HG03354 (cell line): Measurements from ENCODE around the gene ZNF268.
"Not testable (repeated sequence)": the region's sequence is repeated elsewhere in the genome, so short reads cannot be mapped to it uniquely, and the experiment has no call there.

ENCODE experiments used
- ATAC-seq: cut with Tn5 transposase; IDR thresholded peaks from one replicate; pipeline ENCODE4 v1.9.1; 2021; ENCODE audit warnings: mild to moderate bottlenecking; ENCODE audit not compliant: unreplicated experiment, poor library complexity, severe bottlenecking

The ZNF268 gene

DNA sequence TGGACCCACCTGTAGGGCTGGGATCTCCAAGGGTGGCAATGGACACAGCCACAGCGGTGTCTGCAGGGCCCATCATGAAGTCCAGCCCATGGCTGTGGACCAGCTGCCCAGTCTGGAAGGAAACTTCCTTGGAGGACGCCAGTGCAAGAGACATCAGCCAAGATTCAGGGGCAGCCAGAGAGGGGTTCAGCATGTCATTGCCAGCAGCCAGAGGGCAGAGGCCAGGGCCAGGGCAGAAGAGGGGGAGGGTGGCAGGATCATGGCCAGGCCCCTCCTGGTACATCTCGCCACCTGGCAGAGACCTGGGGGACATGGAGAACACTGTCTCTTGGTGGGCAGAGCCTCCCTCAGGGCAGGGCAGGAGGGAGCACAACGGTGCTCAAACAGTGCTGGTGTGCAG, 44.2 kb downstream of the ZNF268 start:
- ATAC-seq, result no peak

DNA sequence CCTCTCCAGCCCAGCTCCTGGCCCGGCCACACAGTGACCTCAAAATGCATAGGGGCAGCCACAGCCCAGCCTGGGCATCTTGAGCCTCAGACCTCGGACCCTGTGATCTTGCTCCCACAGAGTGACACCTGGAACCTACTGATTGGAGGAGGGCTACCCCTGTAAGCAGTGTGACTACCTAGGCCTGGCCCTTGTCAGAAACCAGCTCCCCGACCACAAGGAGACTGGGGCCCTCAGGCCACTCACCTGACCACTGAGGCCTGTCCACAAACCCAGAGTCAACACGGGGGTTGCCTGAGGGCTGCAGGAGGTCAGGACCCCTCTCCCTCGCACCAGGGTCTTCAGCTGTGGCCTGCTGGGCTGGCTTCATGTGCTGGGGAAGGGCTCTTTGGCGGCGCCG, 45.4 kb downstream of the ZNF268 start:
- no peak for ATAC-seq

DNA sequence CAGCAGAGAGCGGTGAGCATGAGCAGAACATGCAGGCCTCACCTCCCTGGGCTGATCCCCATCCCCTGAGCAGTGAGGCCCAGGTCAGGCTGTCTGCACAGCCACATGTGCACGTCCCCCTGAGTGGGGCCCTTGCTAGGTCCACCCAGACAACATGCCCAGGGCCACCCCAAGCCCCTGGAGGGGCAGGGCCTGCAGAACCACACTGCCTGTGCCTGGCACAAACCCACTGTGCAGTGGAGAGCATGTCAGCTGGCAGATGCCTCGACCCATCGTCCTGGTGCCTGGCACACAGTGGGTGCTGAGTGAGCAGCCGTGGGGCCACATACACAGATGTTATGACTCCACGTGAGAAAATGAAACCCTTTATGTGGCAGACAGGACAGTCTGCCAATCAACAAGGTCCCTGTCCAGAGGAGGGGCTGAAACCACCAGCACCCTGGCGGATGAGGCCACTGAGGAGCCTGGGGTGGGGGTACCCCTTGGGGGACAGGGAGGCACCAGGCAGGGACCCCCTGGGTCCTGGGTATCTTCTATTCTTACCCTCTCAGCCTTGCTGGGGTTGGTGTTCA, 46.1 kb downstream of the ZNF268 start:
- no peak for ATAC-seq

DNA sequence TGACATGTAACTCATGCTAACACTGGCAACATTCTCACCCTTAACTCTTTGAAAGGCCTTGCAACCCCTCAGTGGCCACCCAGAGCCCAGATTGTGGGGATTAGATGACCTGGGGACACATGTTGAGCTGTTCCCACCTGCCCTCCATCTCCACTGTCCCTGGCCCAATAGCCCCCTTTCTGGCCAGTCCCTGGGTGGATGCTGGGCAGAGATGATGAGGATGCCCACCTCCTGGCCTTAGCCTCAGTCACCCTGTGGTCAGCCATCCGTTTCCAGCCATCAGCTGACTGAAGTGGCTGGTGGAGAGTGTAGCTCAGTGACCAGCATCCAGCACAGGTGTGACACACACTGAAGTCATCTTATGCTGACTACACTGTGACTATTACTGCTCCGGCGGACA, 49.7 kb downstream of the ZNF268 start:
- no peak for ATAC-seq

DNA sequence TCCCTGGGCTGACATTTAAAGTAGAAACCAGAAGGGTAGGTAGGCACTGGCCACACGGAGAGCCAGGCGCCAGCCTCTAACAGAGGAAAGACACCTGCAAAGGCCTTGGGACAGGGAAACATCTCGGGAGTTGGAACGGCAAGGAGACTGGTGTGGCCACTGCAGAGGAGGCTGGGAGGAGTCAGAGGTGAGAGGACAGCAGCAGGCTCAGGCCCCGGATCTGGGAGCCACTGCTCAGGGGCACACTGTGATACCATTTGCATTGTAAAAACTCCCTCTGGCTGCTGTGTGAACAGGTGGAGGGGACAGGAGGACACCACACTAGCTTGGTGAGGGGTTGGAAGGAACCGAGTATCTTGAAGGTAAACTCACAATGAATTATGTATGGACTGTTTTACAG, 51.7 kb downstream of the ZNF268 start:
- no peak for ATAC-seq

DNA sequence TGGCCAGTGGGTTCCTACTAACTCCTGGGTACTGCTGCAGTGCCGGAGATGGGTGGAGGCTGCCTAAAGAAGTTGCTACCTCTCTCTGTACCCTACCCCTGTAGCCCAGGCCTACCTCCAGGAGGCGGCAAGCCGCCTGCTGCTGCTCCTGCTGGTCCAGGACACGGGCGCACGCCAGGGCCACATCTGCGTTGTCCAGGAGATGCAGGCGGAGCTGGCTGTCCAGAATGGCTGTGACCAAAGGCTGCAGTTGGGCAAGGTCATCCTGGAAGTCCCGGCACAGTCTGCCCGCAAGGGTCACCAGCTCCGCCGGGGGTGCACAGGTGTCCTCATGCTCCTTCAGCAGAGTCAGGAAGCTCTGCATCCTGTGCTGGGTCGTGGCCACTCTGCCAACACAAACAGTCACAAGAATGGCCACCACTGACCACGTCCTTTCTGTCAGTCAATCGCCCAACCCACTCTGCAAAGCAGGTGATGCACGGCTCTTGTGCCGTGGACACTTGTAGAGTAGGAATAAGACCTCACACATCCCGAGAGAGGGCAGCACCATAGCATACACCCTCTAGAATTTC, 52.8 kb downstream of the ZNF268 start:
- no peak for ATAC-seq

DNA sequence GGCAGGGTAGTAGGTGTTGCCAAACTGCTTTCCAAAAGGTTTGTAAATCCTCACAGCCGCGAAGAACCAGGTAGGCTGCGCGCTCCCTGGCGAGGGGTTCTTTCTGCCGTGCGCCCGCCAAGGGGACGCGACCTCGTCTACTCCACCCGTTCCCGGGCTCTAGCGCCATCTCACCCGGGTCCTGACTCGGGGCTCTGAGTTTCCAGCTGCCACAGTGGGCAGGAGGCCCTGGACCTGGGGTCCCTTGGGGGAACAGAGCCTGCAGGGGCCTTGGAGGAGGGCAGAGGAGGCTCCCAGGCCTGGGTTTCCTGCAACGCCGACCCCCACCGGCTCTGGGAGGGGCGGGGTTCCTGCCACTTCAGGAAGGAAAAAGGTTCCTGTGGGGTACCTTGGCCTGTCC, 53.7 kb downstream of the ZNF268 start:
- ATAC-seq, result no peak

DNA sequence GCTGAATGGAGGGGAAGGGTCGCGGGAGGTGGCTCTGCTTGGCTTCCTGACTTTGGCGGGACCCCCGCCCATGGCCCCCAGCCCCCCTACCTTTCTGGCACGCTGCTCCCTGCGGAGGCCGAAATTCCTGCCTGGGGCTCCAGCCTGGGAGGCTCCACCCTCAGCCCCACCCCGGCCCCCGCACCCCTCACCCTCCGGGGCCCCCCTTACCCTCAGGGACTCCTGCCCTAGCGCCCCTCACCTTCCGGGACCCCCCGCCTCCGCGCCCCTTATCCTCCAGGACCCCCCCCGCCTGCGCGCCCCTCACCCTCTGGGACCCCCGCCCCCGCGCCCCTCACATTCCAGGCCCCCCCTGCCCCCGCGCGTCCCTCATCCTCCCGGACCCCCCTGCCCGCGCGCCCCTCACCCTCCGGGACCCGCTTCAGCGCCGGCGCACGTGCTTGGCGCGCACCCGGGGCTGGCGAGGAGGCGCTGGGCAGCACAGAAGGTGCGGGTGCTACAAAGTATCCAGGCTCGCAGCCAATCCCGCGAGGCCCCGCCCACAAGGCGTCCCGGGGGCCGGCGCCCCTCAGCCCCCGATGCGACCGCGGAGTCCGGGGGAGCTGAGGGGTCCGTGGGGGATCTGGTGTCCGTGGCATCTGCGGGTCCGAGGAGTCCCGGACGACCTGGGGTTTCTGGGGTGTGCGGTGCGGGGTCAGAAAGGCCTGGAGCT, 54.3 kb downstream of the ZNF268 start, which contains the start of gene ANHX:
Gene ANHX, minus strand, starts transcription at position 477 of the 712 bp plus-strand sequence. CDS start 1,521 bp downstream, outside the sequence.
- ATAC-seq, result no peak

DNA sequence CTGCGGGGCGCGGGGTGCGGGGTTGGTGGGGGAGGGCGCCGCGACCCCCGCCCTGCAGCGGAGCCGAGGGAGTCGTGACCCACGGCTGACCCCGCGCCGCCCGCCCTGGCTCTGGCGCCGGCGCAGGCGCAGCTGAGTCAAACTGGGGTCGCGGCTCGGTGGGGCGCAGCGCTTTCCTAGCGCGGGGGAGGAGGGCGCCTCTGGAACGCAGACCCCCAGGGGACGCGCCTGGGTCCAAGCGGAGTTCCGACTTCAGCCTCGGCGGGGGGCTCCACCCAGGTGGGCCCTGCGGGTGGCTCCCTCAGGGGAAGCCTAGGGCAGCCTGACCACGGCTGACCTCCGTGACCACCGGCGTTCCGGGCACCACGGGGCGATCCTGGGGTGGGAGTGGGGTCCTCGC, 54.8 kb downstream of the ZNF268 start:
- no peak for ATAC-seq

DNA sequence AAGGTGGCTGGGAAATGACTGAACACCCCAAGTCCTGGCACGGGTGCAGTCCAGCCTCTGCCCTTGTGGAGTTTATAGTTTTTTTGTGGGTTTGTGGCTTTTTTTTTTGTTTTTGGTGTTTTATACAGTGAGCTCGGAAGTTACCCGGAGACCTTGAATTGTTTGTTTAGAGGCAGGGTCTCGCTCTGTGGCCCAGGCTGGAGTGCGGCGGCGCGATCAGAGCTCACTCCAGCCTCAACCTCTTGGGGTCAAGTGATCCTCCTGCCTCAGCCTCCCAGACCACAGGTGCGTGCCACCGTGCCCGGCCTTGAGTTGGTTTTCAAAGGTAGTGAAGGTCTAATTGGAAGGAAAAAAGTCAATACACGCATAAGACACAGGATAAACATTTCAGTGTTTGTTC, 55.3 kb downstream of the ZNF268 start:
- ATAC-seq, result no peak

DNA sequence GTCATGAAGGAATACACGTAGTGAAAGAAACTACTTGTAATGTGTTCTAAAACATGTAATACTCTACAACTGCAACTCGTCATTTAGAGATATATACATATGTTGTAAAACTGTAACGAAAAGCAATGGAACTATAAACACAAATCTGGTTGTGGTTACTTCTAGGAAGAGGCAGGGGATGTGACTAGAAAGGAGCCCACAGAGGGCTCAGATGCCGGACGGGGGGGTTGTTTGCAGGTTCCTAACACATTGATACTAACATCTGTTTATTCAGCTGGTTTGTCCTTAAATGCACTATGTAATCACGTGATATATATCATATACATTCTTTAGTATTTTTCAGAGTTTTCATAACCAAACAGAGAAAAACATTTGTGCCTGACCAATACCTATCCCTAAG, 70.4 kb downstream of the ZNF268 start:
- ATAC-seq, result no peak

DNA sequence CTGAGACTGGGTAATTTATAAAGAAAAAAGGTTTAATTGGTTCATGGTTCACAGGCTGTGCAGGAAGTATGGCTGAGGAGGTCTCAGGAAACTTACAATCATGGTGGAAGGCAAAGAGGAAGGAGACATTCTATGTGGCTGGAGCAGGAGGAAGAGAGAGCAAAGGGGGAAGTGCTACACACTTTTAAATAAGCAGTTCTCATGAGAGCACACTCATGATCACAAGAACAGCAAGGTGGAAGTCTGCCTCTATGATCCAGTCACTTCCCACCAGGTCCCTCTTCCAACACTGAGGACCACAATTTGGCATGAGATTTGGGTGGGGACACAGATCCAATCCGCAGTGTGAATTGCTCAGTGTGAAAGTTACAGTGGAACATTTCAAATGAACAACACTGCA, 74.5 kb downstream of the ZNF268 start:
- not testable (repeated sequence) for ATAC-seq

DNA sequence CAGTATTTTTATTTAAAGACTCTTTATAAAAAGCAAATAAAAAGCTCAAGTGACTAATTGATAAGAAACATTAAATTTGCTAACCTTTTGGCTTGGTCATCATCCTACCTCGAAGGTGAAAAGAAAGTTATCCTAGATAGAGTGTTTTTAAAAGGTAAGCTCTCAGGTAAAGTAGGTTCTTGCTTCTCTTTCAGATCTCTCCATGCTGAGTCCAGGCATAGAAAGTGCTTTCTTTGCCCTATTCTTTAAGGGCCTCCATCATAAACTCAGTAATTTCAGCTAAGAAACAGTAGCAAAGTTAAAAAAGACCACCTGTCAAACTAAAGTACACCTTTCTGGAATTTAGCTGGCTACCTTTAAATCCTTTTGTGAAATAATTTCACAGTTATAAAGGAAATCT, 75.0 kb downstream of the ZNF268 start:
- no peak for ATAC-seq

DNA sequence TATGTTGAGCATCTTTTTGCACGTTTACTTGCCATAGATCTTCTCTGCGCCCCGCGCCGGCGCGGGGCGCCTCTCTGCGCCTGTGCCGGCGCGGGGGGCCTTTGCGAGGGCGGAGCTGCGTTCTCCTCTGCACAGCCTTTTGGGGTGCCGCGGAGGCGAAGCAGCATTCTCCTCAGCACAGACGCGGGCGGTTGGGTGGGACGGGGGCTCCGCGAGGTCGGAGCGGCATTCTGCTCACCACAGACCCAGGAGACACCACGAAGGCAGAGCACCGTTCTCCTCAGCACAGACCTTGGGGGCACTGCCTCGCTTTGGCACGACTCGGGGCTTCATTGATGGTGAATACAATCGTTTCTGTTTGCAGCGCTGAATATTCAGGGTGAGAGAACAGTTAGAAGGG, 82.9 kb downstream of the ZNF268 start:
- no peak for ATAC-seq
